ENCODE measurements around the gene MCU.
"Not testable (repeated sequence)": the region's sequence is repeated elsewhere in the genome, so short reads cannot be mapped to it uniquely, and the experiment has no call there.

Gene MCU

DNA sequence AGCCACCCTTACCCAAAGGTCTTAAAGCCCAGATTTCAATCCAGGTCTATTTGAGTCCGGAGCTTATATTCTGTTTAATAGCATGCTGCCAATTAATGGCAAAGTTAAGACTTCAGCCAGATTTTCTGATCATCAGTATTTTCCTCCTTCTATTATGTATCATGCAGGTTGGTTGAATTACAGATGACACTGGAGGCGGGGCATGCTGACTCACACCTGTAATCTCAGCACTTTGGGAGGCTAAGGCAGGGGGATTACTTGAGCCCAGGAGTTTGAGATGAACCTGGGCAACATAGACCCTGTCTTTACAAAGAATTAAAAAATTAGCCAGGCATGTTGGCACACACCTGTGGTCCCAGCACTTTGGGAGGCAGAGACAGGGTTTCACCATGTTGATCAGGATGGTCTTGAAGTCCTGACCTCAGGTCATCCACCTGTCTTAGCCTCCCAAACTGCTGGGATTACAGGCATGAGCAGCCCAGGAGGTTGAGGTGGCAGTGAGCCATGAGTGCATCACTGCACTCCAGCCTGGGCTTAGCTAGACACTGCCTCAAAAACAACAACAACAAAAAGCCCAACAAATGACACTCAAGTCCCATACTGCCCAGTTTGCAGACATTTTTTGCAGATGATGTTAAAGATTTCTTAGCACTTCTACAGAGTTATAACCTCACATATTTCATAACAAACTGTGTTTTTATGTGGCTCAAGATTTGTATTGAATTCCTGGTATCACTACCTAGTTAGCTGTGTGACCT, 62.5 kb downstream of the MCU start:
- Histone ChIP-seq H3K9me3 (ENCODE audit: control insufficient read depth in 5 of 5, low read length in 5 of 5) (no peaks in the 10 kb centered on the region), H3K4me3 (ENCODE audit: low read depth in 1 of 5, low read length in 5 of 5) (no peak overlapping the region), H3K9ac (ENCODE audit: low read length in 5 of 5) (no peak overlapping the region), H3K27ac (ENCODE audit: low read depth, low read length) (no peak overlapping the region), H3K36me3 (ENCODE audit: control insufficient read depth in 5 of 5, insufficient read depth in 5 of 5, low read length in 5 of 5) (no peaks in the 10 kb centered on the region), H3K27me3 (ENCODE audit: control insufficient read depth in 5 of 5, insufficient read depth in 4 of 5, low read length in 5 of 5) (no peaks in the 10 kb centered on the region), H3K4me1 (ENCODE audit: control insufficient read depth in 5 of 5, insufficient read depth in 5 of 5, low read length in 5 of 5) (peaks cover 0 to 2% (median 0%) of the 10 kb centered on the region in 5 donors)

GRCh38 chr10:72756674-72757385, 64.9 kb downstream of the MCU start:
- Histone ChIP-seq H3K4me3 (ENCODE audit: low read depth in 1 of 5, low read length in 5 of 5) (no peak overlapping the region), H3K4me1 (ENCODE audit: control insufficient read depth in 5 of 5, insufficient read depth in 5 of 5, low read length in 5 of 5) (peaks cover 0 to 2% (median 0%) of the 10 kb centered on the region in 5 donors), H3K36me3 (ENCODE audit: control insufficient read depth in 5 of 5, insufficient read depth in 5 of 5, low read length in 5 of 5) (no peaks in the 10 kb centered on the region), H3K9ac (ENCODE audit: low read length in 5 of 5) (no peak overlapping the region), H3K27ac (ENCODE audit: low read depth, low read length) (no peak overlapping the region), H3K9me3 (ENCODE audit: control insufficient read depth in 5 of 5, low read length in 5 of 5) (no peaks in the 10 kb centered on the region), H3K27me3 (ENCODE audit: control insufficient read depth in 5 of 5, insufficient read depth in 4 of 5, low read length in 5 of 5) (no peaks in the 10 kb centered on the region)

- Histone ChIP-seq H3K27ac (ENCODE audit: low read depth, low read length) (no peak overlapping the region), H3K9me3 (ENCODE audit: control insufficient read depth in 5 of 5, low read length in 5 of 5) (no peaks in the 10 kb centered on the region), H3K4me1 (ENCODE audit: control insufficient read depth in 5 of 5, insufficient read depth in 5 of 5, low read length in 5 of 5) (peaks cover 0 to 2% (median 0%) of the 10 kb centered on the region in 5 donors), H3K27me3 (ENCODE audit: control insufficient read depth in 5 of 5, insufficient read depth in 4 of 5, low read length in 5 of 5) (no peaks in the 10 kb centered on the region), H3K4me3 (ENCODE audit: low read depth in 1 of 5, low read length in 5 of 5) (no peak overlapping the region), H3K9ac (ENCODE audit: low read length in 5 of 5) (no peak overlapping the region), H3K36me3 (ENCODE audit: control insufficient read depth in 5 of 5, insufficient read depth in 5 of 5, low read length in 5 of 5) (no peaks in the 10 kb centered on the region)
Measured at GRCh38 chr10:72757732-72758131, 65.8 kb downstream of the MCU start.

DNA sequence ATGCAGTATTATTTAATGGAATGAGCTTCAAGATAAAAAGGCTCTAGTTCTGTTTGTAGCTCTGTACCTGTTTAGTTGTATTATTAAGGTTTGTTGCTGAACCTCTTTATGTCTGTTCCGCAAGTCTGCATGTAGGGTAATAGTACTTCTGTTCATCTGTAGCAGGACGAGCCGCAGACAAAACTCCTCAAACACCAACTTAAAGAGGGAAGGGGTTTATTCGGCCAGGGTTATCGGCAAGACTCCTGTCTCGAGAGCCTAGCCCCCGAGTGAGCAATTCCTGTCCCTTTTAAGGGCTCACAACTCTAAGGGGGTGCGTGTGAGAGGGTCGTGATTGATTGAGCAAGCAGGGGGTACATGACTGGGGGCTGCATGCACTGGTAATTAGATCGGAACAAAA, 67.0 kb downstream of the MCU start:
- H3K9me3 ChIP-seq (ENCODE audit: control insufficient read depth in 5 of 5, low read length in 5 of 5); H3K36me3 ChIP-seq (ENCODE audit: control insufficient read depth in 5 of 5, insufficient read depth in 5 of 5, low read length in 5 of 5); H3K4me1 ChIP-seq (ENCODE audit: control insufficient read depth in 5 of 5, insufficient read depth in 5 of 5, low read length in 5 of 5); H3K27ac ChIP-seq (ENCODE audit: low read depth, low read length); H3K9ac ChIP-seq (ENCODE audit: low read length in 5 of 5); H3K27me3 ChIP-seq (ENCODE audit: control insufficient read depth in 5 of 5, insufficient read depth in 4 of 5, low read length in 5 of 5); H3K4me3 ChIP-seq (ENCODE audit: low read depth in 1 of 5, low read length in 5 of 5): not testable (repeated sequence)

GRCh38 chr10:72759584-72759983, 67.6 kb downstream of the MCU start:
- no peaks in the 10 kb centered on the region for H3K4me1 ChIP-seq (ENCODE audit: control insufficient read depth in 5 of 5, insufficient read depth in 5 of 5, low read length in 5 of 5)
- H3K27me3 ChIP-seq (ENCODE audit: control insufficient read depth in 5 of 5, insufficient read depth in 4 of 5, low read length in 5 of 5) = no peaks in the 10 kb centered on the region
- no peak overlapping the region for H3K9ac ChIP-seq (ENCODE audit: low read length in 5 of 5)
- H3K9me3 ChIP-seq (ENCODE audit: control insufficient read depth in 5 of 5, low read length in 5 of 5) = no peaks in the 10 kb centered on the region
- no peak overlapping the region for H3K4me3 ChIP-seq (ENCODE audit: low read depth in 1 of 5, low read length in 5 of 5)
- no peaks in the 10 kb centered on the region for H3K36me3 ChIP-seq (ENCODE audit: control insufficient read depth in 5 of 5, insufficient read depth in 5 of 5, low read length in 5 of 5)
- no peak overlapping the region for H3K27ac ChIP-seq (ENCODE audit: low read depth, low read length)

DNA sequence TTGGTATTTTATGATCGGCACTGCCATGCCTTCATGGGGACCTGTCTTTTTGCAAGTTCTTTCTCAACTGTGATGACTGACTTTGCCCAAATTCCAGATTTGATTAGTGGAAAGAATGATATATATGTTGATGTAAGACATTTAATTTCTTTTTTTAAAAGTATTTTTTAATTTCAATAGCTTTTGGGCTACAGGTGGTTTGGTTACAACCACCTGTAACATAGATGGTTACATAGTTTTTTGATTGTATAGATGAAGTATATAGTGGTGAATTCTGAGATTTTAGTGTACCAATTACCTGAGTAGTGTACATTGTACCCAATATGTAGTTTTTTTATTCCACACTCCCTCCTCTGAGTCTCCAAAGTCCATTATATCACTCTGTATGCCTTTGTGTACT, 69.6 kb downstream of the MCU start:
- Histone ChIP-seq H3K27me3 (ENCODE audit: control insufficient read depth in 5 of 5, insufficient read depth in 4 of 5, low read length in 5 of 5) (no peaks in the 10 kb centered on the region), H3K9ac (ENCODE audit: low read length in 5 of 5) (no peak overlapping the region), H3K4me1 (ENCODE audit: control insufficient read depth in 5 of 5, insufficient read depth in 5 of 5, low read length in 5 of 5) (no peaks in the 10 kb centered on the region), H3K4me3 (ENCODE audit: low read depth in 1 of 5, low read length in 5 of 5) (no peak overlapping the region), H3K9me3 (ENCODE audit: control insufficient read depth in 5 of 5, low read length in 5 of 5) (no peaks in the 10 kb centered on the region), H3K36me3 (ENCODE audit: control insufficient read depth in 5 of 5, insufficient read depth in 5 of 5, low read length in 5 of 5) (no peaks in the 10 kb centered on the region), H3K27ac (ENCODE audit: low read depth, low read length) (no peak overlapping the region)

DNA sequence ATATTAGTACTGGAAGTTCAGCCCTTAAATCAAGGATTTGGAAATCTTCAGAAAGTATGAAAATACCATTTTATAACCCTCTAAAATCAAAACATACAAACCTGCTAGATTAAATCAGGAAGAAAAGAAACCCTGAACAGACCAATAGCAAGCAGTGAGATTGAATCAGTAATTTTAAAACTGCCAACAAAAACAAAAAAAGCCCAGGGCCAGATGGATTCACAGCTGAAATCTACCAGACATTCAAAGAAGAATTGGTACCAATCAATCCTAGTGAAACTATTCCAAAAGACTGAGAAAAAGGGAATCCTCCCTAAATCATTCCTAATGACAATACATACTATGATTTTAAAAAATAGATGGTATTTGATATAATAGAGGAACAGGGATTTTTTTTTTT, 70.1 kb downstream of the MCU start:
- Histone ChIP-seq H3K27ac (ENCODE audit: low read depth, low read length) (no peak overlapping the region), H3K9me3 (ENCODE audit: control insufficient read depth in 5 of 5, low read length in 5 of 5) (peaks cover 0 to under 1% (median 0%) of the 10 kb centered on the region in 5 donors), H3K9ac (ENCODE audit: low read length in 5 of 5) (no peak overlapping the region), H3K4me3 (ENCODE audit: low read depth in 1 of 5, low read length in 5 of 5) (no peak overlapping the region), H3K36me3 (ENCODE audit: control insufficient read depth in 5 of 5, insufficient read depth in 5 of 5, low read length in 5 of 5) (no peaks in the 10 kb centered on the region), H3K27me3 (ENCODE audit: control insufficient read depth in 5 of 5, insufficient read depth in 4 of 5, low read length in 5 of 5) (no peaks in the 10 kb centered on the region), H3K4me1 (ENCODE audit: control insufficient read depth in 5 of 5, insufficient read depth in 5 of 5, low read length in 5 of 5) (no peaks in the 10 kb centered on the region)

GRCh38 chr10:72763201-72763600, 71.3 kb downstream of the MCU start:
- Histone ChIP-seq H3K4me3 (ENCODE audit: low read depth in 1 of 5, low read length in 5 of 5) (no peak overlapping the region), H3K9me3 (ENCODE audit: control insufficient read depth in 5 of 5, low read length in 5 of 5) (peaks cover 0 to 5% (median 0%) of the 10 kb centered on the region in 5 donors), H3K9ac (ENCODE audit: low read length in 5 of 5) (no peak overlapping the region), H3K4me1 (ENCODE audit: control insufficient read depth in 5 of 5, insufficient read depth in 5 of 5, low read length in 5 of 5) (no peaks in the 10 kb centered on the region), H3K27ac (ENCODE audit: low read depth, low read length) (no peak overlapping the region), H3K27me3 (ENCODE audit: control insufficient read depth in 5 of 5, insufficient read depth in 4 of 5, low read length in 5 of 5) (no peaks in the 10 kb centered on the region), H3K36me3 (ENCODE audit: control insufficient read depth in 5 of 5, insufficient read depth in 5 of 5, low read length in 5 of 5) (no peaks in the 10 kb centered on the region)

- no peak overlapping the region for H3K27ac ChIP-seq (ENCODE audit: low read depth, low read length)
- H3K4me3 ChIP-seq (ENCODE audit: low read depth in 1 of 5, low read length in 5 of 5) = no peak overlapping the region
- H3K9ac ChIP-seq (ENCODE audit: low read length in 5 of 5) = no peak overlapping the region
- H3K9me3 ChIP-seq (ENCODE audit: control insufficient read depth in 5 of 5, low read length in 5 of 5) = peaks cover 0 to 5% (median 0%) of the 10 kb centered on the region in 5 donors
- H3K4me1 ChIP-seq (ENCODE audit: control insufficient read depth in 5 of 5, insufficient read depth in 5 of 5, low read length in 5 of 5) = no peaks in the 10 kb centered on the region
- no peaks in the 10 kb centered on the region for H3K36me3 ChIP-seq (ENCODE audit: control insufficient read depth in 5 of 5, insufficient read depth in 5 of 5, low read length in 5 of 5)
- H3K27me3 ChIP-seq (ENCODE audit: control insufficient read depth in 5 of 5, insufficient read depth in 4 of 5, low read length in 5 of 5) = no peaks in the 10 kb centered on the region
Measured at GRCh38 chr10:72764151-72764550, 72.2 kb downstream of the MCU start.

DNA sequence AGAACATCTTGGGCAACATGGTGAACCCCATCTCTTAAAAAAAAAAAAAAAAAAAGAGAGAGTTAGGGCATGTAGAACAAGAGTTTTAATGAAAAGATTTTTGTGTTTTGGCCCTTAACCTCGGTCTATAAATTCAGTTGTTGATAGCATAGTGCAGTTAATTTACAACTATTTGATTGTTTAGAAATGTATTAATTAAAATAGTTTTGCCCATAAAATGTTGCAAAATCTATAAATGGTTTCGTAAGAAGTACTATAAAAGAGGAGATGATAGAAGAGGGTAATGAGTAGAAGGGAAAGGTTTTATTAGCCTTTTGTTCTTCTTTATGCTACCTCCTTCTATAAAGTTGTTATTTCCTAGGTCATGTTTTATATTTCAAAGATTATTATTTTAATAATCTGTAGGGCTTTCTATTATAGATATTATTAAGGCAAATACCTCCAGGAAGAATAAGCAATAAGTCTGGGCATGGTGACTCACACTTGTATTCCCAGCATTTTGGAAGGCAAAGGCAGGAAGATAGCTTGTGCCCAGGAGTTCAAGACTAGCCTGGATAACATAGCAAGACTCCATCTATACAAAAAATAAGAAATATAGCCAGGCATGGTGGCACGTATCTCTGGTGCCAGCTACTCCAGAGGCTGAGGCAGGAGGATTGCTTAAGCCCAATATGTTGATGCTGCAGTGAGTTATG, 73.3 kb downstream of the MCU start:
- no peaks in the 10 kb centered on the region for H3K4me1 ChIP-seq (ENCODE audit: control insufficient read depth in 5 of 5, insufficient read depth in 5 of 5, low read length in 5 of 5)
- no peaks in the 10 kb centered on the region for H3K36me3 ChIP-seq (ENCODE audit: control insufficient read depth in 5 of 5, insufficient read depth in 5 of 5, low read length in 5 of 5)
- H3K9me3 ChIP-seq (ENCODE audit: control insufficient read depth in 5 of 5, low read length in 5 of 5) = peaks cover 0 to 5% (median 0%) of the 10 kb centered on the region in 5 donors
- H3K27ac ChIP-seq (ENCODE audit: low read depth, low read length) = no peak overlapping the region
- no peak overlapping the region for H3K4me3 ChIP-seq (ENCODE audit: low read depth in 1 of 5, low read length in 5 of 5)
- no peak overlapping the region for H3K9ac ChIP-seq (ENCODE audit: low read length in 5 of 5)
- H3K27me3 ChIP-seq (ENCODE audit: control insufficient read depth in 5 of 5, insufficient read depth in 4 of 5, low read length in 5 of 5) = no peaks in the 10 kb centered on the region
